GM12874 (cell line): ENCODE measurements around the gene OLIG1.

Experiments
- TF ChIP-seq, protein P1 (sequence below): IDR thresholded peaks from 2 replicates; pipeline ENCODE4 v1.5.1; 2011; ENCODE audit warnings: low read depth, mild to moderate bottlenecking, control low read depth, low read length, moderate library complexity; ENCODE audit not compliant: insufficient read depth

OLIG1 gene

GRCh38 chr21:33069994-33070743, at the start of gene OLIG1:
Gene OLIG1, plus strand, starts transcription at chr21:33070141. Its CDS starts 106 bp downstream, at chr21:33070247.
- TF ChIP-seq, protein P1, sequence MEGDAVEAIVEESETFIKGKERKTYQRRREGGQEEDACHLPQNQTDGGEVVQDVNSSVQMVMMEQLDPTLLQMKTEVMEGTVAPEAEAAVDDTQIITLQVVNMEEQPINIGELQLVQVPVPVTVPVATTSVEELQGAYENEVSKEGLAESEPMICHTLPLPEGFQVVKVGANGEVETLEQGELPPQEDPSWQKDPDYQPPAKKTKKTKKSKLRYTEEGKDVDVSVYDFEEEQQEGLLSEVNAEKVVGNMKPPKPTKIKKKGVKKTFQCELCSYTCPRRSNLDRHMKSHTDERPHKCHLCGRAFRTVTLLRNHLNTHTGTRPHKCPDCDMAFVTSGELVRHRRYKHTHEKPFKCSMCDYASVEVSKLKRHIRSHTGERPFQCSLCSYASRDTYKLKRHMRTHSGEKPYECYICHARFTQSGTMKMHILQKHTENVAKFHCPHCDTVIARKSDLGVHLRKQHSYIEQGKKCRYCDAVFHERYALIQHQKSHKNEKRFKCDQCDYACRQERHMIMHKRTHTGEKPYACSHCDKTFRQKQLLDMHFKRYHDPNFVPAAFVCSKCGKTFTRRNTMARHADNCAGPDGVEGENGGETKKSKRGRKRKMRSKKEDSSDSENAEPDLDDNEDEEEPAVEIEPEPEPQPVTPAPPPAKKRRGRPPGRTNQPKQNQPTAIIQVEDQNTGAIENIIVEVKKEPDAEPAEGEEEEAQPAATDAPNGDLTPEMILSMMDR = no peak

GRCh38 chr21:33020558-33021100, 49.3 kb upstream of the OLIG1 start:
- TF ChIP-seq, protein P1 = no peak

GRCh38 chr21:33021150-33021549, 48.8 kb upstream of the OLIG1 start:
- TF ChIP-seq, protein P1 = no peak

DNA sequence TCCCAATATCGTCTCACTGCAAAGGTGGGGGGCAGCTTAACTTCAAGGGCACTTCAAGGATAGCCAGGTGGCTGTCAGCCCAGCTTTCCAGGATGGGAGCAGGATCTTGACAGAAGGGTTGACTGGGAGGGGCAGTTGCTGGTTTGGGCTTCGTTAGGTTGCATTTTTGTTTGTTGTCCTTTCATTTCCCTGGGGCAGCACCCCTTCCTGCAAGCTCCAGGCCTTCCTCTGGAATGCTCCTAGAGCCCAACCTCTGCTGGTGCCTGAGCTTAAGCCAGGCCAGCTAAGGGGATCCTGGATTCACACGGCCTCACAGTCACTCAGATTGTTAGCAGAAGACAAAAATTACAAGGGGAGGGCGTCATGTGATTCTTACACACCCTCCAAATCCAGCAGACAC, 48.3 kb upstream of the OLIG1 start:
- TF ChIP-seq, protein P1 = no peak

- TF ChIP-seq, protein P1 = no peak
Measured at GRCh38 chr21:33022489-33022827, 47.5 kb upstream of the OLIG1 start.

DNA sequence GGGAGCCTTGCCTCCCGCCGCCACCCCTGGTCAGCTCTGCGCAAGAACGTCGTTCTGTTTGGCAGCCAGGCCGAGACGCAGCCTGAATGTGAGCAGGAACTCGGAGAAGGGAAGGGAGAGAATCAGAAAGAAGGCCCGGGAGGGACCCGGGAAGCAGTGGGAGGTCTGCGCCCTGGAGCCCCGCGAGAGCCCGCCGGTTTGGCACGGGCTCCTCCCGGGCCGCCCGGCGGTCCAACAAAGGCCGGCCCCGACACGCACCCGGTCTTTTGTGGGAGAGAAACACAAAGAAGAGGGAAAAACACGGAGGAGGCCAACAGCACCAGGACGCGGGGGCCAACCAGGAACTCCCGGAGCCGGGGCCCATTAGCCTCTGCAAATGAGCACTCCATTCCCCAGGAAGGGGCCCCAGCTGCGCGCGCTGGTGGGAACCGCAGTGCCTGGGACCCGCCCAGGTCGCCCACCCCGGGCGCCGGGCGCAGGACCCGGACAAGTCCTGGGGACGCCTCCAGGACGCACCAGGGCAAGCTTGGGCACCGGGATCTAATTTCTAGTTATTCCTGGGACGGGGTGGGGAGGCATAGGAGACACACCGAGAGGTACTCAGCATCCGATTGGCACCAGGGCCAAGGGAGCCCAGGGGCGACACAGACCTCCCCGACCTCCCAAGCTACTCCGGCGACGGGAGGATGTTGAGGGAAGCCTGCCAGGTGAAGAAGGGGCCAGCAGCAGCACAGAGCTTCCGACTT, 46.9 kb upstream of the OLIG1 start:
- TF ChIP-seq, protein P1 = no peak

GRCh38 chr21:33023574-33024200, 46.3 kb upstream of the OLIG1 start:
- TF ChIP-seq, protein P1 = no peak
